ENCODE measurements around the gene SLC8A1.

The SLC8A1 gene

DNA sequence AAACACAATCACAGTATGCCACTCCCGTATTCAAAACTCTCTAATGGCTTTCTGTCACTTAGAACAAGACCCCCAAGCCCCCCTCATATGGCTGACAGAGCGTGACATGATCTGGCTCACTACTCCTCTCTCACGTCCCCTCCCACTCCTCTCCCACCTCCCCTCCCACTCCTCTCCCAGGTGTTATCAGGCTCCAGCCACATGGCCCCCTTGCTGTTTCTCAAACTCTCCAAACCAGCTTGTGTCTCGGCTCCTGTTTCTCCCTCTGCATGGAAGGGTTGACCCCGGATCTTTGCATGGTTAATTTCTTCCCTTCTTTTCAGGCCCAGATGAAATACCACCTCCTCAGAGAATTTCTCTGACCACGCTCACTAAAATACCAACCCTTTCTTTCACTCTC, 180.8 kb downstream of the SLC8A1 start:
- no peak overlapping the region for H3K4me3 ChIP-seq (replicated peaks; ENCODE audit: insufficient read depth, low read length)
- no peak overlapping the region for H3K27ac ChIP-seq (replicated peaks)
- no peaks in the 10 kb centered on the region for H3K27me3 ChIP-seq (ENCODE audit: insufficient read depth, poor library complexity, severe bottlenecking)
- no peak for TF ChIP-seq SPI1 (IDR thresholded peaks at IDR 0.05; ENCODE audit: borderline replicate concordance, low read depth)
- TF ChIP-seq, protein P1, sequence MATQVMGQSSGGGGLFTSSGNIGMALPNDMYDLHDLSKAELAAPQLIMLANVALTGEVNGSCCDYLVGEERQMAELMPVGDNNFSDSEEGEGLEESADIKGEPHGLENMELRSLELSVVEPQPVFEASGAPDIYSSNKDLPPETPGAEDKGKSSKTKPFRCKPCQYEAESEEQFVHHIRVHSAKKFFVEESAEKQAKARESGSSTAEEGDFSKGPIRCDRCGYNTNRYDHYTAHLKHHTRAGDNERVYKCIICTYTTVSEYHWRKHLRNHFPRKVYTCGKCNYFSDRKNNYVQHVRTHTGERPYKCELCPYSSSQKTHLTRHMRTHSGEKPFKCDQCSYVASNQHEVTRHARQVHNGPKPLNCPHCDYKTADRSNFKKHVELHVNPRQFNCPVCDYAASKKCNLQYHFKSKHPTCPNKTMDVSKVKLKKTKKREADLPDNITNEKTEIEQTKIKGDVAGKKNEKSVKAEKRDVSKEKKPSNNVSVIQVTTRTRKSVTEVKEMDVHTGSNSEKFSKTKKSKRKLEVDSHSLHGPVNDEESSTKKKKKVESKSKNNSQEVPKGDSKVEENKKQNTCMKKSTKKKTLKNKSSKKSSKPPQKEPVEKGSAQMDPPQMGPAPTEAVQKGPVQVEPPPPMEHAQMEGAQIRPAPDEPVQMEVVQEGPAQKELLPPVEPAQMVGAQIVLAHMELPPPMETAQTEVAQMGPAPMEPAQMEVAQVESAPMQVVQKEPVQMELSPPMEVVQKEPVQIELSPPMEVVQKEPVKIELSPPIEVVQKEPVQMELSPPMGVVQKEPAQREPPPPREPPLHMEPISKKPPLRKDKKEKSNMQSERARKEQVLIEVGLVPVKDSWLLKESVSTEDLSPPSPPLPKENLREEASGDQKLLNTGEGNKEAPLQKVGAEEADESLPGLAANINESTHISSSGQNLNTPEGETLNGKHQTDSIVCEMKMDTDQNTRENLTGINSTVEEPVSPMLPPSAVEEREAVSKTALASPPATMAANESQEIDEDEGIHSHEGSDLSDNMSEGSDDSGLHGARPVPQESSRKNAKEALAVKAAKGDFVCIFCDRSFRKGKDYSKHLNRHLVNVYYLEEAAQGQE (IDR thresholded peaks at IDR 0.05; ENCODE audit: insufficient replicate concordance, low read depth), result no peak
- TF ChIP-seq GABPA (IDR thresholded peaks at IDR 0.05; ENCODE audit: low read depth), result no peak
- TF ChIP-seq, protein P2, sequence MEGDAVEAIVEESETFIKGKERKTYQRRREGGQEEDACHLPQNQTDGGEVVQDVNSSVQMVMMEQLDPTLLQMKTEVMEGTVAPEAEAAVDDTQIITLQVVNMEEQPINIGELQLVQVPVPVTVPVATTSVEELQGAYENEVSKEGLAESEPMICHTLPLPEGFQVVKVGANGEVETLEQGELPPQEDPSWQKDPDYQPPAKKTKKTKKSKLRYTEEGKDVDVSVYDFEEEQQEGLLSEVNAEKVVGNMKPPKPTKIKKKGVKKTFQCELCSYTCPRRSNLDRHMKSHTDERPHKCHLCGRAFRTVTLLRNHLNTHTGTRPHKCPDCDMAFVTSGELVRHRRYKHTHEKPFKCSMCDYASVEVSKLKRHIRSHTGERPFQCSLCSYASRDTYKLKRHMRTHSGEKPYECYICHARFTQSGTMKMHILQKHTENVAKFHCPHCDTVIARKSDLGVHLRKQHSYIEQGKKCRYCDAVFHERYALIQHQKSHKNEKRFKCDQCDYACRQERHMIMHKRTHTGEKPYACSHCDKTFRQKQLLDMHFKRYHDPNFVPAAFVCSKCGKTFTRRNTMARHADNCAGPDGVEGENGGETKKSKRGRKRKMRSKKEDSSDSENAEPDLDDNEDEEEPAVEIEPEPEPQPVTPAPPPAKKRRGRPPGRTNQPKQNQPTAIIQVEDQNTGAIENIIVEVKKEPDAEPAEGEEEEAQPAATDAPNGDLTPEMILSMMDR (IDR thresholded peaks at IDR 0.05; ENCODE audit: insufficient read depth, low read length), result no peak
- no peak for TF ChIP-seq POLR2AphosphoS5 (IDR thresholded peaks at IDR 0.05; ENCODE audit: low read depth)
- no peak for DNase-seq (ENCODE audit: low read depth in 1 of 2, low spot score in 1 of 2)

GRCh38 chr2:40270372-40270771, 181.5 kb downstream of the SLC8A1 start:
- no peak for DNase-seq (ENCODE audit: low read depth in 1 of 2, low spot score in 1 of 2)
- Histone ChIP-seq H3K27ac (replicated peaks) (no peak overlapping the region), H3K27me3 (ENCODE audit: insufficient read depth, poor library complexity, severe bottlenecking) (no peaks in the 10 kb centered on the region), H3K4me3 (replicated peaks; ENCODE audit: insufficient read depth, low read length) (no peak overlapping the region)
- TF ChIP-seq, protein P1 (IDR thresholded peaks at IDR 0.05; ENCODE audit: insufficient replicate concordance, low read depth), result no peak
- TF ChIP-seq POLR2AphosphoS5 (IDR thresholded peaks at IDR 0.05; ENCODE audit: low read depth), result no peak
- TF ChIP-seq SPI1 (IDR thresholded peaks at IDR 0.05; ENCODE audit: borderline replicate concordance, low read depth), result no peak
- TF ChIP-seq GABPA (IDR thresholded peaks at IDR 0.05; ENCODE audit: low read depth), result no peak
- TF ChIP-seq, protein P2 (IDR thresholded peaks at IDR 0.05; ENCODE audit: insufficient read depth, low read length), result no peak

DNA sequence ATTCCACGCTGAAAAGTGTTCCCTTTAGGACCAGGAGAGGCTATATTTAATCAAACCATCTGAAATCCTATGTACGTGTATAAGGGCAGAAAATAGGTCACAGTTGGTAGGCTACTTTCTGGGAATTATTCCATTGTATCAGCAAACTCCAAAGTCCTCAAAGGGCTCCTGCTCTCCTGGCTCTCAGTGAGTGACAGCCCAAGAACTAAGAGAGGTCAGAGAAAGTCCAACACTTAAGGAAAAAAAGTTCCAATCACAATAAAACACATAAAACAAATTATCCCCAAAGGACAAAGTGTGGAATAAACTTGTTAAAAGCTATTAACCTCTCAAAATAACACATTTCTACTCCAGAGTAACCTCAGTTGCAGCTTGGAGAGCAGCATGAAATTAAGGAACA, 183.3 kb downstream of the SLC8A1 start:
- H3K4me3 ChIP-seq (replicated peaks; ENCODE audit: insufficient read depth, low read length), result no peak overlapping the region
- DNase-seq (ENCODE audit: low read depth in 1 of 2, low spot score in 1 of 2), result no peak
- no peak for TF ChIP-seq SPI1 (IDR thresholded peaks at IDR 0.05; ENCODE audit: borderline replicate concordance, low read depth)
- TF ChIP-seq, protein P2 (IDR thresholded peaks at IDR 0.05; ENCODE audit: insufficient read depth, low read length), result no peak
- TF ChIP-seq POLR2AphosphoS5 (IDR thresholded peaks at IDR 0.05; ENCODE audit: low read depth), result no peak
- TF ChIP-seq, protein P1 (IDR thresholded peaks at IDR 0.05; ENCODE audit: insufficient replicate concordance, low read depth), result no peak
- no peak for TF ChIP-seq GABPA (IDR thresholded peaks at IDR 0.05; ENCODE audit: low read depth)
- H3K27ac ChIP-seq (replicated peaks), result no peak overlapping the region
- no peaks in the 10 kb centered on the region for H3K27me3 ChIP-seq (ENCODE audit: insufficient read depth, poor library complexity, severe bottlenecking)

All from HL-60 (cell line).